Progenitor cell of endocrine pancreas (in vitro differentiated cells): ENCODE measurements around the gene OR52I1. TPM values are rescaled to one million over a fixed set of nuclear protein-coding genes. Genes with fewer than 3 reads are reported as not detected.
A peak's percentile ranks its signal among the peaks of the same experiment; 100 is the strongest.

ENCODE experiments used
- DNase-seq: peaks from one replicate; pipeline ENCODE4 v3.0.0; 2021; ENCODE audit warnings: low spot score; ENCODE audit not compliant: unreplicated experiment
- H3K27ac Mint-ChIP-seq: 2 replicates; pipeline ENCODE4 v1.8.0; 2021; ENCODE audit warnings: mild to moderate bottlenecking, moderate library complexity, mixed read lengths
- H3K27me3 Mint-ChIP-seq: 2 replicates; pipeline ENCODE4 v1.8.0; 2021; ENCODE audit warnings: mixed read lengths
- H3K36me3 Mint-ChIP-seq: 2 replicates; pipeline ENCODE4 v1.8.0; 2022; ENCODE audit warnings: mixed read lengths; ENCODE audit not compliant: insufficient read depth
- H3K4me1 Mint-ChIP-seq: 2 replicates; pipeline ENCODE4 v1.8.0; 2021; ENCODE audit warnings: low read depth, mixed read lengths
- H3K4me3 Mint-ChIP-seq: 2 replicates; pipeline ENCODE4 v1.8.0; 2021; ENCODE audit warnings: low read depth, mild to moderate bottlenecking, moderate library complexity, mixed read lengths
- H3K9me3 Mint-ChIP-seq: 2 replicates; pipeline ENCODE4 v1.8.0; 2021; ENCODE audit warnings: low read depth, mixed read lengths
- CTCF ChIP-seq: fragments of 200-600 bp; sonication (generic); IDR thresholded peaks from one replicate; pipeline ENCODE4 v1.5.0; 2021; ENCODE audit warnings: antibody characterized with exemption, mild to moderate bottlenecking; ENCODE audit not compliant: unreplicated experiment
- total RNA-seq: library from RNA; stranded (reverse); gene quantifications from 2 replicates; pipeline ENCODE4 v1.2.1, GENCODE V29; 2021

Gene OR52I1
- total RNA-seq, 1 donor from 2014 or later: not detected

DNA sequence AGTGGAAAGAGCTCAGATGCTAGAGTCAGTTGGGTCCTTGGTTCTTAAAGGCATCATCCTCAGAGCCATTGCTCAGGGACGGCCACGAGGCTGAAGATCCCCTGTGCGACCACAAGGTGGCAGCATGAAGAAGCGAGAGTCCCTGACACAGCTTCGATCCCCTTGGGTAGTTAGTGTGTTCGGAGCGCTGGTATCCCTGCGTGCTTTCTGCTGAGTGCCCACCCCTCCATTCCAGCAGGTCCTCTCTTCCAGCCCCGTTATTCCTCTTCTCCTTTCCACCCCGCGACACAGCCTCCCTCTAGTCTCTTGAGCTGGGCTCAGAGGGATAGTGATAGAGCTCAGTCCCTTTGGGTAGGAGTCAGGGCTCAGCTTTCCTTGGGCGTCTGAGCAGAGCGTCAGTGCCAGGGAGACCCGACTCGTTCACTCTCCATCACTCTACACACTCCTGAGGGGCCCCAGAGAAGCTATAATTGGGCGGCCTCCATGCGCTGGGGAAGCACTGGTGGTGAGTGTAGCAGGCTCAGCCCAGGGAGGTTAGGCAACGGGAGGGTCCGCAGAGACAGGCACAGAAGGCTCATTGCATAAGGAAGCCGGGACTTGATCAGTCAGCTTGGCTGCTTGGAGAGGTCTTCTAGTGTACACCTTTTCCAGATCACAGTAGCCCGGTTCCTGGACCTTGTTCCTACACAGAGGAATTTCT is 43.3 kb downstream of the OR52I1 start, which contains the start of gene OR51D1:
TSS of gene OR51D1 (plus strand) at position 516 of the 700 bp plus-strand sequence. CDS start 2,314 bp downstream, outside the sequence.
- TF ChIP-seq CTCF: peak; percentile 90
- Mint-ChIP-seq H3K27me3 (peaks cover 4% of the 10 kb centered on the region), H3K4me3 (no peak within 1 kb of the TSS), H3K27ac (no peak within 1 kb of the TSS), H3K4me1 (no peaks in the 10 kb centered on the region), H3K9me3 (no peaks in the 10 kb centered on the region), H3K36me3 (no peaks in the 10 kb centered on the region)
- peak; percentile 67 for DNase-seq

DNA sequence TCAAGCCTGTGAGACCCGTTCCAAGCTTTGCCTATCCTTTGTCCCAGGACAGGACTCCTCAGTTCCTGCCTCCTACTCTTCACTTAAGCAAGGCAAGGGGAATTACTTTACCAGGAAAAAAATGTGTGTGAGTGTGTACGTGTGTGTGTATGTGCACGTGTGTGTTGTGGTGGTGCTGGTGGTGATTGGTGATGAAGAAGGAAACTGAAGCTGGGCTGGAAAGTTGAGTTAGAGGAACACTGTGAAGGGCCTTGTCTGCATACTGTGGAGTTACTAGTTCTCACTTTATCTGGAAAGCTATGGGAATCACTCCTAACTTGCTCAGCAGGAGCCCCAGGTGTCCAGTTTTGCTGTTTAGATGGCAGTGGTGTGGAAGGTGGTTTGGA is 43.8 kb downstream of the OR52I1 start:
- TF ChIP-seq CTCF: no peak
- H3K27me3 Mint-ChIP-seq: peaks cover 4% of the 10 kb centered on the region
- H3K27ac Mint-ChIP-seq: no peak overlapping the region
- H3K4me1 Mint-ChIP-seq: no peaks in the 10 kb centered on the region
- no peaks in the 10 kb centered on the region for H3K9me3 Mint-ChIP-seq
- H3K36me3 Mint-ChIP-seq: no peaks in the 10 kb centered on the region
- H3K4me3 Mint-ChIP-seq: no peak overlapping the region
- DNase-seq: no peak

- H3K9me3 Mint-ChIP-seq: no peaks in the 10 kb centered on the region
- no peak for TF ChIP-seq CTCF
- DNase-seq: no peak
- H3K4me1 Mint-ChIP-seq: peaks cover under 1% of the 10 kb centered on the region
- peaks cover 9% of the 10 kb centered on the region for H3K27me3 Mint-ChIP-seq
- H3K4me3 Mint-ChIP-seq: no peak overlapping the region
- no peaks in the 10 kb centered on the region for H3K36me3 Mint-ChIP-seq
- H3K27ac Mint-ChIP-seq: no peak overlapping the region
Observed at GRCh38 chr11:4639931-4640330, 46.1 kb downstream of the OR52I1 start.

- peaks cover 2% of the 10 kb centered on the region for H3K4me1 Mint-ChIP-seq
- H3K4me3 Mint-ChIP-seq: no peak overlapping the region
Observed at GRCh38 chr11:4641501-4641900, 47.7 kb downstream of the OR52I1 start.

GRCh38 chr11:4642043-4642442 is 48.2 kb downstream of the OR52I1 start:
- TF ChIP-seq CTCF: no peak
- H3K4me1 Mint-ChIP-seq: peaks cover 2% of the 10 kb centered on the region
- peaks cover 11% of the 10 kb centered on the region for H3K27me3 Mint-ChIP-seq
- H3K9me3 Mint-ChIP-seq: no peaks in the 10 kb centered on the region
- no peaks in the 10 kb centered on the region for H3K36me3 Mint-ChIP-seq
- no peak overlapping the region for H3K4me3 Mint-ChIP-seq
- no peak for DNase-seq
- no peak overlapping the region for H3K27ac Mint-ChIP-seq

More at GRCh38 chr11:4641501-4641900, 47.7 kb downstream of the OR52I1 start:
- Mint-ChIP-seq H3K36me3 (no peaks in the 10 kb centered on the region), H3K9me3 (no peaks in the 10 kb centered on the region), H3K27ac (no peak overlapping the region), H3K27me3 (peaks cover 11% of the 10 kb centered on the region)
- DNase-seq: no peak
- TF ChIP-seq CTCF: no peak
